PC-9 (cell line): ENCODE measurements around the gene LRMDA.

ENCODE experiments used
- EZH2 ChIP-seq: fragments of 200-600 bp; sonication (generic); IDR thresholded peaks from 2 replicates; pipeline ENCODE4 v1.8.0; 2017; ENCODE audit warnings: antibody characterized with exemption, low read depth
- TF ChIP-seq, protein P1 (sequence below): fragments of 200-600 bp; sonication (generic); conservative IDR thresholded peaks from 2 replicates; pipeline ENCODE4 v1.6.1; 2017; ENCODE audit warnings: mixed run types, antibody characterized with exemption, mild to moderate bottlenecking, moderate library complexity

DNA sequence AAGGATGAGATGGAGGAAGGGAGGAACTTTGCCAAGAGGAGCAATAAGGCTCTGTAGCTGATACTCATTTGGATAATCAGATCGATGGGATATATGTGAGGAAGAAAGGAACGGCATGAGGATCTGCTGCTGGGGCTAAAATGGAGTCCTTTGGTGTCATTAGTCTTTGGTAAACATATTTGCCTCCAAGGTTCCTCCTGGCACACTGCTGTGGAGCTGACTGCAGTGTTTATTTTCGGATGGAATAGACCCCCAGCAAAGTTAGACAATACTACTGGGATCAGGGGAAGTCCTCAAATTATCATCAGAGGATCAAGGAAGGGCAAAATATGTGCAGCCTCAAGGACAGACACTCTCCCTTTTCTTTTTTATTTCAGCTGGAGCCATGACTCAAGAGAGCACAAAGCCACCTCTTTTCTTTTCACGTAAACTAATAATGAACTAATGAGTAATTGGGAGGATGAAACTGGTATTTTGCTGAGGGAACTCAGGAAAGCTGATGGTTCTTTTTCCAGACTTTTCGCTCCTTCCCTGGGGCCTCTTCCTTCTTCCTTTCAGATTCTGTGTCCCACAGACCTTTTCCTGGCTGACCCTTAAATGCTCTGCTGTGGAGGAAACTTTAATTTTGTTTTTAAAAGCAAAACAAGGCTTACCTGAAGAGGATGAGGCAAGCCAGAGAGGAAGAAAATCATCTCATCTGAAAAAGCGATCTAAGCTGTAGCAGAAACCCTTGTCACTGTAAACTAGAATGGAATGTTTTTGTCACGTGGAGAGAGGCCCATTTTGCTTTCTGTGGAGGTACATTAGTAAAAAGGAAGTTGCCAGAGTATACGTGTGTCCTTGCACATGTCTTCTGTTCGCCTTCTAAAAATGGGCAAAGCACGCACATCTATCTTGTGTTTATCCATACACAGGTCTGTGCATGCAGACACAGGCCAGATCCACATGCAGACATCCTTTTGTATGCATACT is 33.3 kb downstream of the LRMDA start:
- TF ChIP-seq EZH2 = no peak
- TF ChIP-seq, protein P1, sequence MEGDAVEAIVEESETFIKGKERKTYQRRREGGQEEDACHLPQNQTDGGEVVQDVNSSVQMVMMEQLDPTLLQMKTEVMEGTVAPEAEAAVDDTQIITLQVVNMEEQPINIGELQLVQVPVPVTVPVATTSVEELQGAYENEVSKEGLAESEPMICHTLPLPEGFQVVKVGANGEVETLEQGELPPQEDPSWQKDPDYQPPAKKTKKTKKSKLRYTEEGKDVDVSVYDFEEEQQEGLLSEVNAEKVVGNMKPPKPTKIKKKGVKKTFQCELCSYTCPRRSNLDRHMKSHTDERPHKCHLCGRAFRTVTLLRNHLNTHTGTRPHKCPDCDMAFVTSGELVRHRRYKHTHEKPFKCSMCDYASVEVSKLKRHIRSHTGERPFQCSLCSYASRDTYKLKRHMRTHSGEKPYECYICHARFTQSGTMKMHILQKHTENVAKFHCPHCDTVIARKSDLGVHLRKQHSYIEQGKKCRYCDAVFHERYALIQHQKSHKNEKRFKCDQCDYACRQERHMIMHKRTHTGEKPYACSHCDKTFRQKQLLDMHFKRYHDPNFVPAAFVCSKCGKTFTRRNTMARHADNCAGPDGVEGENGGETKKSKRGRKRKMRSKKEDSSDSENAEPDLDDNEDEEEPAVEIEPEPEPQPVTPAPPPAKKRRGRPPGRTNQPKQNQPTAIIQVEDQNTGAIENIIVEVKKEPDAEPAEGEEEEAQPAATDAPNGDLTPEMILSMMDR = no peak
